Heart left ventricle (tissue), 16 donors: ENCODE results near the gene TNFRSF8. TPM values are rescaled to one million over a fixed set of nuclear protein-coding genes. Genes with fewer than 3 reads are reported as not detected.
"Not testable (repeated sequence)": the region's sequence is repeated elsewhere in the genome, so short reads cannot be mapped to it uniquely, and the experiment has no call there.

Experiments used
- ATAC-seq, 4 donors: fragments of 200-7000 bp; cut with Tn5 transposase; one replicate each; pipeline ENCODE4 v1.9.1; 2020 to 2022; ENCODE audit warnings: moderate library complexity in 4 of 4, mild to moderate bottlenecking in 3 of 4, moderate number of reproducible peaks in 1 of 4
- DNase-seq, 5 donors: peaks; one replicate each; pipeline ENCODE4 v3.0.0-alpha.2; 2020
- H3K27ac ChIP-seq, 12 donors: fragments of 200-600 bp; sonication (generic) in 4 of 12; one replicate each; pipeline versions ENCODE4 v1.5.0 to v1.8.0; 2016 to 2022; ENCODE audit warnings: mild to moderate bottlenecking in 2 of 12
- H3K27me3 ChIP-seq, 9 donors: fragments of 200-600 bp; sonication (generic) in 2 of 9; one replicate each; pipeline versions ENCODE4 v1.5.1 to v1.8.0; 2016 to 2022; ENCODE audit warnings: mild to moderate bottlenecking in 3 of 9
- H3K36me3 ChIP-seq, 9 donors: fragments of 200-600 bp; sonication (generic) in 2 of 9; one replicate each; pipeline versions ENCODE4 v1.5.0 to v1.8.0; 2018 to 2022; ENCODE audit warnings: mild to moderate bottlenecking in 2 of 9
- H3K4me1 ChIP-seq, 12 donors: fragments of 200-600 bp; sonication (generic) in 4 of 12; one replicate each; pipeline versions ENCODE4 v1.5.0 to v1.8.0; 2016 to 2022; ENCODE audit warnings: mild to moderate bottlenecking in 3 of 12
- H3K4me3 ChIP-seq, 12 donors: fragments of 200-600 bp; sonication (generic) in 4 of 12; one replicate each; pipeline versions ENCODE4 v1.5.0 to v1.8.0; 2017 to 2022; ENCODE audit warnings: mild to moderate bottlenecking in 9 of 12, moderate library complexity in 4 of 12
- H3K9me3 ChIP-seq, 12 donors: fragments of 200-600 bp; sonication (generic) in 4 of 12; one replicate each; pipeline versions ENCODE4 v1.5.0 to v1.8.0; 2016 to 2022; ENCODE audit warnings: mild to moderate bottlenecking in 1 of 12
- POLR2A ChIP-seq, 2 donors: fragments of 450-650 bp; IDR thresholded peaks; one replicate each; pipeline ENCODE4 v1.6.1; 2017; ENCODE audit warnings: antibody characterized with exemption in 2 of 2, mild to moderate bottlenecking in 2 of 2, moderate library complexity in 2 of 2
- WGBS, 4 donors: extraction: QIAGEN DNeasy Blood & Tissue Kit in 2 of 4; methylation state at CpG; one replicate each; pipeline versions ENCODE4 v1.1.5 to v1.1.7; 2013 to 2018; 5-methylcytosine and 5-hydroxymethylcytosine counted together
- intact Hi-C, 10 donors: fragments of 100-400 bp; cut with DNase I; formaldehyde crosslinking; loops; one replicate each; pipeline versions ENCODE4 v1.11.1 to v1.14.2; 2022
- polyA plus RNA-seq, 2 donors: library from polyadenylated mRNA; stranded (reverse); fragments of 200-250 nt; gene quantifications; one replicate each; pipeline ENCODE4 v1.2.3, GENCODE V29; 2013
- total RNA-seq, 9 donors: library from RNA; depleted of rRNA in 2 of 9; stranded (reverse); fragments of >200 nt in 2 of 9; fragmentation: NEBNext Ultra II Directional in 3 of 9; extraction: Animal tissue kit (Norgen Biotek cat#: 25700) in 3 of 9; gene quantifications; one replicate each; pipeline versions ENCODE4 v1.1.0 to v1.2.4, GENCODE V29; 2016 to 2023
- TF ChIP-seq, protein P1 (sequence below), 12 donors: fragments of 200-600 bp; sonication (generic) in 4 of 12; IDR thresholded peaks; one replicate each; pipeline versions ENCODE4 v1.5.0 to v1.8.0; 2018 to 2022; ENCODE audit warnings: antibody characterized with exemption in 12 of 12, mild to moderate bottlenecking in 5 of 12
- donor health status: ischemic (EF 13 %, LVEDD 7.1; RV severe dilation, severe dysfunction).
- donor health status: healthy with polysubstance abuse.
- donor health status: DM: no; HTN: yes; CAD: no.
- donor health status: DM: no; HTN: no; CAD: no.
- donor health status: ischemic (EF 25% LVEDD 6.9; RV normal size, moderate dysfunction).
- donor health status: ischemic (EF 25% LVEDD 5.7; RV mildly dilated, moderate dysfunction).
- donor health status: healthy.
- donor health status: DM: yes; HTN: yes; CAD: no.
- donor health status: ischemic (EF 35%, LVEDD 5.7; RV mildly dilated, moderate dysfunction).
- donor health status: nonischemic (EF 11% LVEDD 7.7; RV severe dilation, severe dysfunction).
- donor health status: DM: yes; HTN: yes; CAD: no.
- donor health status: PGD.
- donor health status: ischemic (EF 29% LVEDD 5.4; RV normal size, mild dysfunction).
- donor health status: nonischemic (EF 23%, LVEDD 6.1; RV moderate dilation, normal function).

TNFRSF8 gene
- total and polyA plus RNA-seq, 11 donors = 0.51 to 4.5 (median 0.76) TPM

DNA sequence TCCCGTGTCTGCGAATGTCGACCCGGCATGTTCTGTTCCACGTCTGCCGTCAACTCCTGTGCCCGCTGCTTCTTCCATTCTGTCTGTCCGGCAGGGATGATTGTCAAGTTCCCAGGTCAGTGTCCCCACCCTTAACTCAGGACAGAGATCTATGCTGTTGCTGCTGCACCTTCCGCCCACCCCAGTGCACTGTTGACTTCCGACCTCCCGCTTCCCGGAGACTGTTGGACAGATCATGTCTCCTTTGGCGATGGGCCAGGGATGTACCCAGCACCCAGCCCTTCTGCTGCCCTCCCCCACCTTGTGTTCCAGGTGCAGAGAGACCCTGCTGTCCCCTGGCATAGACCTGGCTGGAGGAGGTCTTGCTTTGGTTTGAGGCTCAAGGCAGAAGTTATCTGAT is 41.3 kb downstream of the TNFRSF8 start:
- intact Hi-C loops = no loop called here
- no peaks in the 10 kb centered on the region for H3K36me3 ChIP-seq
- DNase-seq (no peak), ATAC-seq (no peak)
- peaks cover 0 to 24% (median 0%) of the 10 kb centered on the region in 9 donors for H3K27me3 ChIP-seq
- no peak overlapping the region for H3K27ac ChIP-seq
- H3K4me1 ChIP-seq = no peaks in the 10 kb centered on the region
- 43 to 61% (median 48%) methylated on average over 12 to 13 of the region's 13 CpGs for WGBS, 4 donors
- no peaks in the 10 kb centered on the region for H3K9me3 ChIP-seq
- TF ChIP-seq POLR2A (IDR thresholded peaks at IDR 0.05) = no peak
- TF ChIP-seq, protein P1, sequence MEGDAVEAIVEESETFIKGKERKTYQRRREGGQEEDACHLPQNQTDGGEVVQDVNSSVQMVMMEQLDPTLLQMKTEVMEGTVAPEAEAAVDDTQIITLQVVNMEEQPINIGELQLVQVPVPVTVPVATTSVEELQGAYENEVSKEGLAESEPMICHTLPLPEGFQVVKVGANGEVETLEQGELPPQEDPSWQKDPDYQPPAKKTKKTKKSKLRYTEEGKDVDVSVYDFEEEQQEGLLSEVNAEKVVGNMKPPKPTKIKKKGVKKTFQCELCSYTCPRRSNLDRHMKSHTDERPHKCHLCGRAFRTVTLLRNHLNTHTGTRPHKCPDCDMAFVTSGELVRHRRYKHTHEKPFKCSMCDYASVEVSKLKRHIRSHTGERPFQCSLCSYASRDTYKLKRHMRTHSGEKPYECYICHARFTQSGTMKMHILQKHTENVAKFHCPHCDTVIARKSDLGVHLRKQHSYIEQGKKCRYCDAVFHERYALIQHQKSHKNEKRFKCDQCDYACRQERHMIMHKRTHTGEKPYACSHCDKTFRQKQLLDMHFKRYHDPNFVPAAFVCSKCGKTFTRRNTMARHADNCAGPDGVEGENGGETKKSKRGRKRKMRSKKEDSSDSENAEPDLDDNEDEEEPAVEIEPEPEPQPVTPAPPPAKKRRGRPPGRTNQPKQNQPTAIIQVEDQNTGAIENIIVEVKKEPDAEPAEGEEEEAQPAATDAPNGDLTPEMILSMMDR (IDR thresholded peaks at IDR 0.05) = no peak
- no peak overlapping the region for H3K4me3 ChIP-seq

DNA sequence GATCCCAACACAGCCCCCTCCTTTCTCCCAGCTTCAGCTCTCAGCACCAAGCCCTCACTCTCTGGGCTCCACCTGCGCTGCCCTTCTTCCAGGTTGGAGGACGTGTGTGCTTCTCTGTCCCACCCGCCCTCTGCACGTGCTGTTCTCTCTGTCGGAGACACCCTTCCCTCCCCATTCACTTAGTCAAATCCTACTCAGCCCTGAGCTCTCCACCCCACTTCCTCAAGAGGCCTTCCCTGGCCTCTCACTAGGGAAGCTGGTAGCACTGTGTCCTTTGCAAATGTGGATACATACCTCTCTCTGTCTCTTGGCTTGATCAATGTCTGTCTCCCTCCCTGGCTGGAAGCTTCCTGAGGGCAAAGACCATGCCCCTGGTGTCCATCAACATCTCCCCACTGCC is 43.0 kb downstream of the TNFRSF8 start:
- no peak for ATAC-seq
- no peaks in the 10 kb centered on the region for H3K9me3 ChIP-seq
- H3K4me3 ChIP-seq = no peak overlapping the region
- DNase-seq = no peak
- no peaks in the 10 kb centered on the region for H3K4me1 ChIP-seq
- no peaks in the 10 kb centered on the region for H3K36me3 ChIP-seq
- peaks cover 0 to 24% (median 0%) of the 10 kb centered on the region in 9 donors for H3K27me3 ChIP-seq
- intact Hi-C loops = no loop called here
- 73 to 84% (median 77%) methylated on average over 5 of the region's 5 CpGs for WGBS, 4 donors
- TF ChIP-seq, protein P1 (IDR thresholded peaks at IDR 0.05) = no peak
- no peak for TF ChIP-seq POLR2A (IDR thresholded peaks at IDR 0.05)
- no peak overlapping the region for H3K27ac ChIP-seq

DNA sequence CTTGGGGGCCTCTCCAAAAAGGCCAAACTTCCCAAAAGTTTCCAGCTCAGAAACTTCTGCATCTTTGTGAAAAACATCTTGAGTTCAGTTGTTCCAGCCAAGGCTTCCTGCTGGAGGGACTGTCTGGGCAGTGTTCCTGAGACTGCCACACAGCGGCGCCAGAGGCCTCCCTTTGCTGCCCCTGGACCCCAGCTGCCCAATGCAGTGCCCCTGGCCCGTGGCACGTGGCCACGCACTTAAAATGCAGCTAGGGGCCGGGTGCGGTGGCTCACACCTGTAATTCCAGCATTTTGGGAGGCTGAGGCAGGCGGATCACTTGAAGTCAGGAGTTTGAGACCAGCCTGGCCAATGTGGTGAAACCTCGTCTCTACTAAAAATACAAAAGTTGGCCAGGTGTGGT is 43.8 kb downstream of the TNFRSF8 start:
- H3K36me3 ChIP-seq, H3K4me3 ChIP-seq, intact Hi-C loops, ATAC-seq, H3K4me1 ChIP-seq, H3K27ac ChIP-seq, DNase-seq, H3K9me3 ChIP-seq: not testable (repeated sequence)
- TF ChIP-seq, protein P1 (IDR thresholded peaks at IDR 0.05) = peak in 3 of 12 donors; percentile 16 to 20 (median 16)
- WGBS, 4 donors = 65 to 80% (median 70%) methylated on average over 9 of the region's 9 CpGs
- H3K27me3 ChIP-seq = peaks cover 0 to 24% (median 0%) of the 10 kb centered on the region in 9 donors

DNA sequence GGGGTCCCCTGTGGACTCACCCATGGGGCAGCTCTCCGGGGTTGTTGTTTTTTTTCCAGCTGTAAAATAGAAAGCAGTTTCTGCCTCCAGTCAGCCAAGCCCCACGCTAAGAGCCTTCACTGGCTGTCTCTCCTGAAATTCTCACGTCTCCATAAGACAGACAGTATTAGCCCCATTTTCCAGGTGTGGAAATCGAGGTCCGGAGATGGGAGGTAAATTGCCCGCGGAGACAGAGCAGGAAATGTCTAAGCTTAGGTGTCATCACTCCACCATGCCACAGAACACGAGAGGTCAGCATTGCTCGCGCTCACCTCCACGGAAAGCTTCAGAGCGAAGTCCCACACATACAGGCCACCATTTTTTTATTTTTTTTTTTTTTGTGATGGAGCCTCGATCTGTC is 44.6 kb downstream of the TNFRSF8 start:
- no peak overlapping the region for H3K27ac ChIP-seq
- peaks cover 0 to 24% (median 0%) of the 10 kb centered on the region in 9 donors for H3K27me3 ChIP-seq
- H3K9me3 ChIP-seq = no peaks in the 10 kb centered on the region
- DNase-seq (no peak), ATAC-seq (no peak)
- H3K36me3 ChIP-seq = no peaks in the 10 kb centered on the region
- H3K4me3 ChIP-seq = no peak overlapping the region
- TF ChIP-seq POLR2A (IDR thresholded peaks at IDR 0.05) = no peak
- TF ChIP-seq, protein P1 (IDR thresholded peaks at IDR 0.05) = no peak
- intact Hi-C loops = no loop called here
- 75 to 82% (median 77%) methylated on average over 13 of the region's 13 CpGs for WGBS, 4 donors
- peaks cover 0 to 8% (median 0%) of the 10 kb centered on the region in 12 donors for H3K4me1 ChIP-seq
